Activated CD4-positive, CD25-positive, alpha-beta regulatory T cell treated with anti-CD3 and anti-CD28 coated beads, Interleukin-2, amount 50 U/mL, for 24 hours (primary cell): ENCODE data around the gene FGF22.

Experiments
- ATAC-seq, 2 donors: fragments of 150-1000 bp; cut with Tn5 transposase; one replicate each; pipeline ENCODE4 v1.10.0; 2021; ENCODE audit warnings: mild to moderate bottlenecking in 1 of 2, moderate library complexity in 1 of 2

FGF22 gene

GRCh38 chr19:681029-682019 lies 41.6 kb downstream of the FGF22 start:
- ATAC-seq, result no peak

GRCh38 chr19:682678-683320 lies 43.1 kb downstream of the FGF22 start:
- no peak for ATAC-seq

- no peak for ATAC-seq
Measured at GRCh38 chr19:685454-685931, 45.8 kb downstream of the FGF22 start.

- no peak for ATAC-seq
Measured at GRCh38 chr19:686589-687297, 47.1 kb downstream of the FGF22 start.

- no peak for ATAC-seq
Measured at GRCh38 chr19:687569-688166, 48.0 kb downstream of the FGF22 start.

GRCh38 chr19:688214-688613 lies 48.5 kb downstream of the FGF22 start:
- no peak for ATAC-seq

- no peak for ATAC-seq
Measured at GRCh38 chr19:688992-689391, 49.3 kb downstream of the FGF22 start.

- ATAC-seq, result no peak
Measured at GRCh38 chr19:690203-690602, 50.5 kb downstream of the FGF22 start.
